ELF-1 (cell line): Measurements from ENCODE around the gene SS18.

Experiments used
- DNase-seq: peaks from one replicate; pipeline ENCODE4 v3.0.0-alpha.2; 2016; ENCODE audit warnings: low read depth, low spot score

SS18 gene

GRCh38 chr18:26003356-26003755 is 87.1 kb downstream of the SS18 start:
- no peak for DNase-seq

GRCh38 chr18:26002375-26002910 is 88.0 kb downstream of the SS18 start:
- no peak for DNase-seq

- no peak for DNase-seq
These were observed 92.0 kb downstream of the SS18 start for GRCh38 chr18:25998461-25998860.

- DNase-seq, result no peak
These were observed 97.8 kb downstream of the SS18 start for GRCh38 chr18:25992566-25992965.

- DNase-seq, result no peak
These were observed 99.9 kb downstream of the SS18 start for GRCh38 chr18:25990473-25990872.

- DNase-seq, result no peak
These were observed 104.6 kb downstream of the SS18 start for GRCh38 chr18:25985707-25986394.

- DNase-seq, result no peak
These were observed 106.7 kb downstream of the SS18 start for GRCh38 chr18:25983730-25984129.

GRCh38 chr18:25982961-25983360 is 107.5 kb downstream of the SS18 start:
- no peak for DNase-seq

- no peak for DNase-seq
These were observed 108.3 kb downstream of the SS18 start for GRCh38 chr18:25982153-25982552.

- DNase-seq, result no peak
These were observed 110.9 kb downstream of the SS18 start for GRCh38 chr18:25979369-25980040.

- DNase-seq, result no peak
These were observed 113.9 kb downstream of the SS18 start for GRCh38 chr18:25976554-25976953.

GRCh38 chr18:25974630-25975077 is 115.8 kb downstream of the SS18 start:
- DNase-seq, result no peak
